Peyer's patch (tissue), 4 donors: ENCODE data around the gene IQGAP2.

Source experiments
- POLR2A ChIP-seq, 2 donors: fragments of 450-650 bp; IDR thresholded peaks; one replicate each; pipeline ENCODE4 v1.5.1; 2017; ENCODE audit warnings: antibody characterized with exemption in 2 of 2, mild to moderate bottlenecking in 2 of 2, moderate library complexity in 2 of 2
- TF ChIP-seq, protein P1 (sequence below), 6 experiments: fragments of 450-650 bp in 4 of 6; fragments of 200-600 bp in 2 of 6; sonication (generic) in 1 of 6; IDR thresholded peaks; one replicate each; pipeline ENCODE4 v1.5.1; 2017 to 2019; ENCODE audit warnings: antibody characterized with exemption in 6 of 6, mild to moderate bottlenecking in 3 of 6, moderate library complexity in 1 of 6

DNA sequence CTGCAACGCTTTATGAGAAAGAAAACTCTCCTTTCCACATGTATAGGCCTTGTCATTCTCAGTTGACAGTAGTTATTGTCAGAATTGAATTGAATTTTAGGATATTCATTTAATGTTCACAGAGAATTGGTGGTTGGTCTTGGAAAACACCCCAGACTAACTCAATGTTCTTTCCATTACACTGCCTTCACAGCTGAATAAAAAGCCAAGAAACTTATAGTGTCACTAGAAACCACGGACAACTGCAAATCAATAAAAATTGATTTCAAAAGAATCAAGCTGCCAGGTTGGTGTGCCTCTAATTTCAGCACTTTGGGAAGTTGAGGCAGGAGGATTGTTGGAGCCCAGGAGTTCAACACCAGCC, 38.9 kb upstream of the IQGAP2 start:
- TF ChIP-seq, protein P1, sequence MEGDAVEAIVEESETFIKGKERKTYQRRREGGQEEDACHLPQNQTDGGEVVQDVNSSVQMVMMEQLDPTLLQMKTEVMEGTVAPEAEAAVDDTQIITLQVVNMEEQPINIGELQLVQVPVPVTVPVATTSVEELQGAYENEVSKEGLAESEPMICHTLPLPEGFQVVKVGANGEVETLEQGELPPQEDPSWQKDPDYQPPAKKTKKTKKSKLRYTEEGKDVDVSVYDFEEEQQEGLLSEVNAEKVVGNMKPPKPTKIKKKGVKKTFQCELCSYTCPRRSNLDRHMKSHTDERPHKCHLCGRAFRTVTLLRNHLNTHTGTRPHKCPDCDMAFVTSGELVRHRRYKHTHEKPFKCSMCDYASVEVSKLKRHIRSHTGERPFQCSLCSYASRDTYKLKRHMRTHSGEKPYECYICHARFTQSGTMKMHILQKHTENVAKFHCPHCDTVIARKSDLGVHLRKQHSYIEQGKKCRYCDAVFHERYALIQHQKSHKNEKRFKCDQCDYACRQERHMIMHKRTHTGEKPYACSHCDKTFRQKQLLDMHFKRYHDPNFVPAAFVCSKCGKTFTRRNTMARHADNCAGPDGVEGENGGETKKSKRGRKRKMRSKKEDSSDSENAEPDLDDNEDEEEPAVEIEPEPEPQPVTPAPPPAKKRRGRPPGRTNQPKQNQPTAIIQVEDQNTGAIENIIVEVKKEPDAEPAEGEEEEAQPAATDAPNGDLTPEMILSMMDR (IDR thresholded peaks at IDR 0.05), result no peak
- no peak for TF ChIP-seq POLR2A (IDR thresholded peaks at IDR 0.05)
